GM12872 (cell line): Measurements from ENCODE around the gene ATOH8.

Experiments used
- TF ChIP-seq, protein P1 (sequence below): IDR thresholded peaks from 3 replicates; pipeline ENCODE4 v1.5.1; 2011; ENCODE audit warnings: low read depth, mild to moderate bottlenecking, low read length, moderate library complexity; ENCODE audit not compliant: insufficient read depth

Gene ATOH8

DNA sequence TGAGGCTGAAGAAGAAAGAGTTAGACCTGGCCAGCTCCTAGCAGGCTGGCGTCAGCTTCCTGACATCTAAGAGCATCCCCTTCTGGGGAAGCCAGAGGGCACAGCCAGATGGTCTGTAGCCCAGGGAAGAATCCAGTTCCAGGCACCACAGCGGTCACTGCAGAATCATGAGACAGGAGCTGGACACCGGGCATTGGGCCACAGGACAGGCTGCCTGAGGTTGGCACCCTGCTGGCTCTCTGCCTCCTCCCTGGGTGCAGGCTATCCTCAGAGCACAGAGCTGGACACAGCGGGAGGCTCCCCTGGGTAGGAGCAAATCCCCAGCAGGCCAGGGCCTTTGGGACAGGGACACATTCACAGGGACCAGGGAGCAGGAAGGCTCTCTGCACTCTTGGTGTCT, 19.8 kb upstream of the ATOH8 start:
- TF ChIP-seq, protein P1, sequence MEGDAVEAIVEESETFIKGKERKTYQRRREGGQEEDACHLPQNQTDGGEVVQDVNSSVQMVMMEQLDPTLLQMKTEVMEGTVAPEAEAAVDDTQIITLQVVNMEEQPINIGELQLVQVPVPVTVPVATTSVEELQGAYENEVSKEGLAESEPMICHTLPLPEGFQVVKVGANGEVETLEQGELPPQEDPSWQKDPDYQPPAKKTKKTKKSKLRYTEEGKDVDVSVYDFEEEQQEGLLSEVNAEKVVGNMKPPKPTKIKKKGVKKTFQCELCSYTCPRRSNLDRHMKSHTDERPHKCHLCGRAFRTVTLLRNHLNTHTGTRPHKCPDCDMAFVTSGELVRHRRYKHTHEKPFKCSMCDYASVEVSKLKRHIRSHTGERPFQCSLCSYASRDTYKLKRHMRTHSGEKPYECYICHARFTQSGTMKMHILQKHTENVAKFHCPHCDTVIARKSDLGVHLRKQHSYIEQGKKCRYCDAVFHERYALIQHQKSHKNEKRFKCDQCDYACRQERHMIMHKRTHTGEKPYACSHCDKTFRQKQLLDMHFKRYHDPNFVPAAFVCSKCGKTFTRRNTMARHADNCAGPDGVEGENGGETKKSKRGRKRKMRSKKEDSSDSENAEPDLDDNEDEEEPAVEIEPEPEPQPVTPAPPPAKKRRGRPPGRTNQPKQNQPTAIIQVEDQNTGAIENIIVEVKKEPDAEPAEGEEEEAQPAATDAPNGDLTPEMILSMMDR, result no peak

DNA sequence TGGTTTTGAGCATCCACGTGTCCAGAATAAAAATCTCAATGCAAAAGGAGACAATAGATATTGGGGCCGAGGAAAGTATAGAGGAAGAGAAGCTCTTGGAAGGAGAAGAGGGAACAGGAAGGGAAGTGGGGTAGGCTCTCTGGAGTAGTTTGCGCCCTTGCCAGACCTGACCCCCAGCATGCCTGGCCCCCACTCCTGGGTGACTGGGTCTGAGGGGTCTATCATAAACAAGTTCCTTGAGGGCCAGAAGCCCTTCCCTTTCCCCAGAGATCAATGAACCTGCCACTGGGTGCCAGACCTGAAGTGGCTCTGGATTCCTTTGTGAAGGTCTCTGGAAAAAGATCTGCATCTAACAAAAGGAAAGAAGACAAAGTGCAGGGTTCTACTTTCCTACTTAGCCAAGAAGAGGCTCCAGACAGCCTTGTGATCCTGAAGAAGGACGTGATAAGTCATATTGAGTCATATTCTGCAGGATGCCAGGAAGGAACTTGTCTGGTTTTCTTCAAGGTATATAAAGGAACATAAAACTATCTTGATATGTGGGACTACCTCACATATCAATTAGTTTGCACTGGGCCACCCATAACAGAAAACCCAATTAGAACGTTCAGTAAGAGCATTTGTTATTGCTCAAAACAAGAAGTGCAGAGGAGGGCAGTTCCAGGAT, 18.7 kb upstream of the ATOH8 start:
- TF ChIP-seq, protein P1, result no peak

DNA sequence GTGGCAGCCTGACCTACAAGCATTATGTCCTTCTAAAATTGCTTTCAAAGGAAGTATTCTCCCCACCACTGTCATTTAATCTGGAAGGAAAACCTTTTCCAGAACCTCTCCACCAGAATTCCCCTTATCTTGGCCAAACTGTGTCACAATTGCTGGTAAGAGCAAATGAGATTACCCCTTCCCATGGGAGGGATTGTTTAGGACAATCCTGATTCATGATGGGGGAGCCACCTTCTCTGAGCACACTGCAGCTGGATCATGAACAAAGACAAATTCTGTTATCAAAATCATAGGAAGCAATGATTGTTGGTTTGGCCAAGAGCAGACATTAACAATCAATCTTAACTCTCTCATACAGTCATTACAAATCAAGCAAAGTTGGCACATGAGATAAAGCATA, 18.1 kb upstream of the ATOH8 start:
- TF ChIP-seq, protein P1, result no peak

DNA sequence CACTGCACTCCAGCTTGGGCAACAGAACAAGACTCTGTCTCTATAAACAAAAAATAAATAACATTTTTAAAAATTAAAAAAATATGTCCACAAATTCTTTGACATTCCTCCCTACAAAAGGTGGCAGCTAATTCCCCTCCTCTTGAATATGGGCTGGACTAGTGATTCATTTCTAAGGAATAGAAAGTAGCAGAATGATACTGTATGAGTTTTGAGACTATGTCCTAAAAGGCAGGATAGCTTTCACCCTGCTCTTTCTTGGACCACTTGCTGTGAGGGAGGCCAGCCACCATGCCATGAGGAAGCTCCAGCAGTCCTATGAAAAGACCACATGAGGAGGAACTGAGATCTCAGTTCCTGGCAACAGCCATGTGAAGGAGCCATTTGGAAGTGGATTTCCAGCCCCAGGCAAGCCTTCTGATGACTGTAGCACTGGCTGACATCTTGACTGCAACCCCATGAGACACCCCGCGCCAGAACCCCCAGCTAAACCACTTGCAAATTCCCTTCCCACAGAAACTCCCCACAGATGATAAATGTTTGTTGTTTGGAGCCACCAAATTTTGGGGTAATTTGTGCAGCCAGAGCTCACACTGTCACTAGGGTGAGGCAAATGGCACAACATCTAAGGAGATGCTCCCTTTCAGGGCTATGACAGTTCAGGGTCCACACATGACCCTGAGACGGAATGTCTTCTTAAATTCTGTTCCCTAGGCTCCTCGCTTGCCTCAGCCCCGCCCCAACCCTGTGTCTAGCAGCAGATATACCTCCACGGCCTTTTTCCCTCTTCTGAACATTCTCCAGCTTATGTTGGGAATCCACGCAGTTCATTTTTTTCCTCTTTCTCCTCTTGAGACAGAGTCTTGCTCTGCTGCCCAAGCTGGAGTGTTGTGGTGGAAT, 17.1 kb upstream of the ATOH8 start:
- TF ChIP-seq, protein P1, result no peak

DNA sequence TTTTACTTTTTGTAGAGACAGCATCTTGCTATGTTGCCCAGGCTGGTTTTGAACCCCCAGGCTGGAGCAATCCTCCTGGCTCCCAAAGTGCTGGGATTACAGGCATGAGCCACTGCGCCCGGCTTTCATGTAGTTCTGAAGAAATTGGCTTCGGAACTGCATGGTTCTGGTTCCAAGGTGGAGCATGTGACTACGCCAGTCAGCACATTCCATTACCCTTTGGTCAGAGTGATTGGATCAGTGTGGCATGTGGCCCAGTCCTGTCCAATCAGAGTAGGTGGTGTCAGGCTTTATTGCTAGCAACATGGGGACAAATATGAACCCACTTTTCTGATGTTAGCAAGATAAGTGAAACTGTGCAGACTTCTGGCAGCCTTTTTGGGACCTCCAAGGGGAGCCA, 16.3 kb upstream of the ATOH8 start:
- TF ChIP-seq, protein P1, result no peak

DNA sequence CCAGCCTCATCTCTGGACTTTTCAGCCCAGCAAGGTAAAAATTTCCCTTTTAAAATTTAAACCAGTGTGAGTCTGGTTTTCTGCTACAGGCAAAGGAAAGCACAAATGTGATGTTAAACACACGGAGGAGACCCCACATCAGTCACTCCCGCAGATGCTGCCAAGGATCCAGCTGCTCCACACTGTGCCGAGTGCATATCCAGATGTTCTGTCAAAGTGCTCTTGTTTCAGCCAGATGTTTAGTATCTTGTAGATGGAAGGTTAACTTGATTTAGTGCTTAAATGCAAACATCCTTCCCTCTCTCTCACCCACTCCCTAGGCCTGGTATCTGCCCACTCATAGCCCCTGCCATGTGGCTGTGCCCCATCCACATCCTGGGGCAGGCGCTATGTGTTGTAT, 15.8 kb upstream of the ATOH8 start:
- TF ChIP-seq, protein P1, result no peak

DNA sequence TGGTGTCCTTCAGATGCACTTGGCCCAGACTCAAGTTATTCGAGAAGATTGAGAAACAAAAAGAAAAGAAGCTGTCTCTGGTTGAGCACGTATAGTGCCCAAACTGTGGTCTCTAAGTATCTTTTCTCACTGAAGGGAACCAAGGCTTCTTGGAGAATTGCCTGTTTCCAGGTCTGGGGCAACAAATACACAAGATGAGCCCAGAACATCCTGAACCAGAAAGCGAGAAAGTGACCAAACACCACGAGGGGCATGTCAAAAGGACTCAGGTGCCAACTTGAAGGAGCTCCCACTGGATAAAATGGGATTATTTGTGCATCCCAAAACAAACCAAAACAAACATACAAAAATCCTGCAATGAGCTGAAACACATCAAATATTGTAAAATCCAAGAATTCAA, 13.6 kb upstream of the ATOH8 start:
- TF ChIP-seq, protein P1, result no peak
